Fibroblast of lung (primary cell): Measurements from ENCODE around the gene ZNF827. TPM values are rescaled to one million over a fixed set of nuclear protein-coding genes. Genes with fewer than 3 reads are reported as not detected.

ENCODE experiments used
- DNase-seq, 2 donors: peaks; one replicate each; pipeline versions ENCODE4 v3.0.0 to v3.0.0-alpha.2; 2010; ENCODE audit warnings: low read depth in 2 of 2
- H2AFZ ChIP-seq: 2 replicates; pipeline ENCODE4 v1.5.1; 2012; ENCODE audit warnings: low read length, control low read depth, inconsistent platforms
- H3K27ac ChIP-seq: 2 replicates; pipeline ENCODE4 v1.5.1; 2011; ENCODE audit warnings: low read length, control low read depth; ENCODE audit not compliant: insufficient read depth
- H3K27me3 ChIP-seq: 2 replicates; pipeline ENCODE4 v1.5.1; 2011; ENCODE audit warnings: mild to moderate bottlenecking, low read length; ENCODE audit not compliant: control insufficient read depth, insufficient read depth
- H3K36me3 ChIP-seq: 2 replicates; pipeline ENCODE4 v1.5.1; 2011; ENCODE audit warnings: low read length; ENCODE audit not compliant: control insufficient read depth, insufficient read depth
- H3K4me1 ChIP-seq: 2 replicates; pipeline ENCODE4 v1.5.1; 2011; ENCODE audit warnings: low read length; ENCODE audit not compliant: control insufficient read depth, insufficient read depth; ENCODE audit errors: extremely low read depth
- H3K4me2 ChIP-seq: 2 replicates; pipeline ENCODE4 v1.5.1; 2011; ENCODE audit warnings: low read length, control low read depth; ENCODE audit not compliant: insufficient read depth; ENCODE audit errors: extremely low read depth
- H3K4me3 ChIP-seq, 4 experiments: fragments of 200-600 bp in 1 of 4; sonication (generic) in 1 of 4; replicated peaks in 1 of 4; 2 replicates each; pipeline ENCODE4 v1.5.1; 2011 to 2016; ENCODE audit warnings: low read length in 4 of 4, low read depth in 3 of 4, mild to moderate bottlenecking in 3 of 4, control low read depth in 2 of 4, inconsistent platforms in 1 of 4, mixed read lengths in 1 of 4; ENCODE audit not compliant: insufficient read depth in 1 of 4; ENCODE audit errors: control extremely low read depth in 1 of 4
- H3K79me2 ChIP-seq: 2 replicates; pipeline ENCODE4 v1.5.1; 2012; ENCODE audit warnings: mild to moderate bottlenecking, low read length, inconsistent platforms; ENCODE audit not compliant: control insufficient read depth, insufficient read depth
- H3K9ac ChIP-seq: 2 replicates; pipeline ENCODE4 v1.5.1; 2011; ENCODE audit warnings: mild to moderate bottlenecking, low read length, control low read depth; ENCODE audit not compliant: insufficient read depth
- H3K9me3 ChIP-seq: 2 replicates; pipeline ENCODE4 v1.5.1; 2012; ENCODE audit warnings: low read depth, low read length; ENCODE audit not compliant: control insufficient read depth, insufficient read depth
- H4K20me1 ChIP-seq: 2 replicates; pipeline ENCODE4 v1.5.1; 2011; ENCODE audit warnings: low read length; ENCODE audit not compliant: control insufficient read depth, insufficient read depth; ENCODE audit errors: extremely low read depth
- CTCF ChIP-seq, 2 donors: IDR thresholded peaks in 1 of 2; conservative IDR thresholded peaks in 1 of 2; 1 replicate in 1 of 2; 2 replicates in 1 of 2; pipeline ENCODE4 v1.5.1; 2011 to 2012; ENCODE audit warnings: low read length in 2 of 2, control low read depth in 1 of 2, inconsistent platforms in 1 of 2, low read depth in 1 of 2, mild to moderate bottlenecking in 1 of 2
- EZH2 ChIP-seq: IDR thresholded peaks from 2 replicates; pipeline ENCODE4 v1.5.1; 2012; ENCODE audit warnings: low read length, control low read depth, mild to moderate bottlenecking; ENCODE audit errors: missing control alignments
- polyA plus RNA-seq, 2 donors: library from polyadenylated mRNA; depleted of rRNA in 1 of 2; stranded (reverse) in 1 of 2; unstranded in 1 of 2; fragments of >200 nt; gene quantifications; 2 replicates each; pipeline ENCODE4 v1.2.1, GENCODE V29; 2011 to 2012; ENCODE audit warnings: missing spikeins in 1 of 2
- total RNA-seq: library from RNA; depleted of rRNA; stranded (reverse); fragments of >200 nt; gene quantifications from 2 replicates; pipeline ENCODE4 v1.2.1, GENCODE V29; 2014

ZNF827 gene
- total and polyA plus RNA-seq, 2 donors (not counting 1 experiment from before 2014, with no cell fraction given), result 5.8 to 7.1 TPM

- Histone ChIP-seq H3K4me1 (no peaks in the 10 kb centered on the region), H3K36me3 (no peaks in the 10 kb centered on the region), H3K4me3 (no peak overlapping the region), H3K9me3 (no peaks in the 10 kb centered on the region), H3K79me2 (no peaks in the 10 kb centered on the region), H3K27me3 (no peaks in the 10 kb centered on the region), H3K9ac (no peak overlapping the region), H3K27ac (no peak overlapping the region), H3K4me2 (no peak overlapping the region), H4K20me1 (no peaks in the 10 kb centered on the region), H2AFZ (no peak overlapping the region)
- TF ChIP-seq EZH2 (no peak), CTCF (conservative IDR thresholded peaks at IDR 0.05 in 1 of 2, IDR thresholded peaks at IDR 0.05 in 1 of 2; ENCODE audit: low read depth in 1 of 2, low read length in 2 of 2) (no peak)
- no peak for DNase-seq
Observed at GRCh38 chr4:145786830-145787229, 151.8 kb downstream of the ZNF827 start.

GRCh38 chr4:145786261-145786660 is 152.4 kb downstream of the ZNF827 start:
- no peak for DNase-seq
- H2AFZ ChIP-seq, result no peak overlapping the region
- no peaks in the 10 kb centered on the region for H3K4me1 ChIP-seq
- H3K27me3 ChIP-seq, result no peaks in the 10 kb centered on the region
- no peaks in the 10 kb centered on the region for H3K79me2 ChIP-seq
- no peak overlapping the region for H3K9ac ChIP-seq
- H4K20me1 ChIP-seq, result no peaks in the 10 kb centered on the region
- H3K36me3 ChIP-seq, result no peaks in the 10 kb centered on the region
- H3K4me3 ChIP-seq, result no peak overlapping the region
- no peak overlapping the region for H3K4me2 ChIP-seq
- TF ChIP-seq EZH2 (no peak), CTCF (conservative IDR thresholded peaks at IDR 0.05 in 1 of 2, IDR thresholded peaks at IDR 0.05 in 1 of 2; ENCODE audit: low read depth in 1 of 2, low read length in 2 of 2) (no peak)
- H3K27ac ChIP-seq, result no peak overlapping the region
- H3K9me3 ChIP-seq, result no peaks in the 10 kb centered on the region

DNA sequence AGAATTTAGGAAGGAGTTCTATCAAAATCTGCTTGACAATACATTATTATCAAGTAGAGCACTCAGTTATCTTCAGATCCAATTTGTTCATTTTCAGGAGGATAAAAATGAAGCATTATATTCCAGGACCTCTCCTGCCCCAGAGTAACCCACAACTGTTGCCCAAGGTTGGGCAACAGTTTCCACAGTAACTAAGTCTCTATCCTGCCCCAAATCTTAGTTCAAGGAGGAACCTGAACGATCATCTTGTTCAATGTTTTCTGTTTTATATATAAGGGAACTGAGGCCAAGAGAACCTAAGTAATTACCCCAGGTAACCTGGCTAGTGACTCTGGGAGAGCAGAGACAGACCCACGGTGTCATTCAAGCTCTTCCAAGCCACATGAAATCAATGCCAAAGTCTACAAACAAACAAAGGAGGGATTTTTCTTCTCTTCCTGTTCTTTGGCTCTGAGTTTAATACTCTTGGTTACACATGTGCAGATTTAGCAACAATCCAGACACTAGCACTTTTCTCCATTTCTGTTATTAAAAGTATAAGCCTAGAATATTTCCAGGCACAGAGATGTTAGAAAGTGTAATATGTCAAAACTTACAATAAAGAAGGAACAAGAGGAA is 153.1 kb downstream of the ZNF827 start:
- no peak for TF ChIP-seq EZH2
- TF ChIP-seq CTCF (conservative IDR thresholded peaks at IDR 0.05 in 1 of 2, IDR thresholded peaks at IDR 0.05 in 1 of 2; ENCODE audit: low read depth in 1 of 2, low read length in 2 of 2), result no peak
- DNase-seq, result no peak
- Histone ChIP-seq H3K79me2 (no peaks in the 10 kb centered on the region), H3K9ac (no peak overlapping the region), H3K4me1 (no peaks in the 10 kb centered on the region), H3K36me3 (no peaks in the 10 kb centered on the region), H4K20me1 (no peaks in the 10 kb centered on the region), H3K9me3 (no peaks in the 10 kb centered on the region), H3K4me2 (no peak overlapping the region), H3K27me3 (no peaks in the 10 kb centered on the region), H3K4me3 (no peak overlapping the region), H2AFZ (no peak overlapping the region), H3K27ac (no peak overlapping the region)
